Loucy (cell line): ENCODE data around the gene ZFPM1.

Experiments
- EZH2phosphoT487 ChIP-seq: fragments of 200-600 bp; IDR thresholded peaks from 2 replicates; pipeline ENCODE4 v1.6.1; 2018; ENCODE audit warnings: antibody characterized with exemption, mild to moderate bottlenecking, moderate library complexity, borderline replicate concordance
- TF ChIP-seq, protein P1 (sequence below): fragments of 200-600 bp; sonication (generic); conservative IDR thresholded peaks from 2 replicates; pipeline ENCODE4 v1.5.1; 2014; ENCODE audit warnings: mild to moderate bottlenecking, antibody characterized with exemption, low read length

DNA sequence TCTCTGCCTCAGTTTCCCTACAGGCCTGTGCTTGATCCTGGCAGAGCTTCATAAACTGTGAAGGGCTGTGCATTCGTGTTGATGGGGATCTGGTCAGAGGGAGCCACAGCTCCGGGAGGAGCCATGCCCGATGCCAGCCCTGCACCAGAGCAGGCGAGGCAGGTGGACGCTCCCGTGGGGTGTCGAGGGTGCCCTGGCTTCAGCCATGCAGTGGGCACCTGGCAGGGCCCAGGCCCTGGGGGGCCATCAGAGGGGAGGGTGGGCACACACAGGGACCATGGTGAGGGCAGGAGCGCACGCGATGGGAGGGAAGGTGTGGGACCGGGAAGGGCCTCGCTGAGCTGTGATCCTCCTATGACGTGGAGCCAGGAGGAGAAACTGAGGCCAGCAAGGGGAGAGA lies 22.0 kb downstream of the ZFPM1 start:
- TF ChIP-seq, protein P1, sequence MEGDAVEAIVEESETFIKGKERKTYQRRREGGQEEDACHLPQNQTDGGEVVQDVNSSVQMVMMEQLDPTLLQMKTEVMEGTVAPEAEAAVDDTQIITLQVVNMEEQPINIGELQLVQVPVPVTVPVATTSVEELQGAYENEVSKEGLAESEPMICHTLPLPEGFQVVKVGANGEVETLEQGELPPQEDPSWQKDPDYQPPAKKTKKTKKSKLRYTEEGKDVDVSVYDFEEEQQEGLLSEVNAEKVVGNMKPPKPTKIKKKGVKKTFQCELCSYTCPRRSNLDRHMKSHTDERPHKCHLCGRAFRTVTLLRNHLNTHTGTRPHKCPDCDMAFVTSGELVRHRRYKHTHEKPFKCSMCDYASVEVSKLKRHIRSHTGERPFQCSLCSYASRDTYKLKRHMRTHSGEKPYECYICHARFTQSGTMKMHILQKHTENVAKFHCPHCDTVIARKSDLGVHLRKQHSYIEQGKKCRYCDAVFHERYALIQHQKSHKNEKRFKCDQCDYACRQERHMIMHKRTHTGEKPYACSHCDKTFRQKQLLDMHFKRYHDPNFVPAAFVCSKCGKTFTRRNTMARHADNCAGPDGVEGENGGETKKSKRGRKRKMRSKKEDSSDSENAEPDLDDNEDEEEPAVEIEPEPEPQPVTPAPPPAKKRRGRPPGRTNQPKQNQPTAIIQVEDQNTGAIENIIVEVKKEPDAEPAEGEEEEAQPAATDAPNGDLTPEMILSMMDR = no peak
- no peak for TF ChIP-seq EZH2phosphoT487
